GM12892 (cell line): ENCODE results near the gene C5.
A peak's percentile ranks its signal among the peaks of the same experiment; 100 is the strongest.

ENCODE experiments used
- DNase-seq: peaks from one replicate; pipeline ENCODE4 v3.0.0; 2011; ENCODE audit not compliant: insufficient read length
- FAIRE-seq: peaks from 2 replicates; lab custom pipeline; 2011; peaks lifted over from hg19 to GRCh38; lab: Jason Lieb, UNC
- POLR2A ChIP-seq: IDR thresholded peaks from 2 replicates; pipeline ENCODE4 v1.6.1; 2011; ENCODE audit warnings: low read depth, low read length, control low read depth
- POLR2AphosphoS5 ChIP-seq: IDR thresholded peaks from 2 replicates; pipeline ENCODE4 v1.6.1; 2011; ENCODE audit warnings: low read depth, low read length, control low read depth
- TAF1 ChIP-seq: IDR thresholded peaks from 2 replicates; pipeline ENCODE4 v1.6.1; 2011; ENCODE audit warnings: low read depth, mild to moderate bottlenecking, control low read depth, low read length, borderline replicate concordance

Gene C5

GRCh38 chr9:120920806-120921178 lies 129.3 kb downstream of the C5 start:
- TF ChIP-seq TAF1 (no peak), POLR2AphosphoS5 (peak; percentile 35), POLR2A (peak; percentile 60)
- no peak for FAIRE-seq
- DNase-seq: no peak

DNA sequence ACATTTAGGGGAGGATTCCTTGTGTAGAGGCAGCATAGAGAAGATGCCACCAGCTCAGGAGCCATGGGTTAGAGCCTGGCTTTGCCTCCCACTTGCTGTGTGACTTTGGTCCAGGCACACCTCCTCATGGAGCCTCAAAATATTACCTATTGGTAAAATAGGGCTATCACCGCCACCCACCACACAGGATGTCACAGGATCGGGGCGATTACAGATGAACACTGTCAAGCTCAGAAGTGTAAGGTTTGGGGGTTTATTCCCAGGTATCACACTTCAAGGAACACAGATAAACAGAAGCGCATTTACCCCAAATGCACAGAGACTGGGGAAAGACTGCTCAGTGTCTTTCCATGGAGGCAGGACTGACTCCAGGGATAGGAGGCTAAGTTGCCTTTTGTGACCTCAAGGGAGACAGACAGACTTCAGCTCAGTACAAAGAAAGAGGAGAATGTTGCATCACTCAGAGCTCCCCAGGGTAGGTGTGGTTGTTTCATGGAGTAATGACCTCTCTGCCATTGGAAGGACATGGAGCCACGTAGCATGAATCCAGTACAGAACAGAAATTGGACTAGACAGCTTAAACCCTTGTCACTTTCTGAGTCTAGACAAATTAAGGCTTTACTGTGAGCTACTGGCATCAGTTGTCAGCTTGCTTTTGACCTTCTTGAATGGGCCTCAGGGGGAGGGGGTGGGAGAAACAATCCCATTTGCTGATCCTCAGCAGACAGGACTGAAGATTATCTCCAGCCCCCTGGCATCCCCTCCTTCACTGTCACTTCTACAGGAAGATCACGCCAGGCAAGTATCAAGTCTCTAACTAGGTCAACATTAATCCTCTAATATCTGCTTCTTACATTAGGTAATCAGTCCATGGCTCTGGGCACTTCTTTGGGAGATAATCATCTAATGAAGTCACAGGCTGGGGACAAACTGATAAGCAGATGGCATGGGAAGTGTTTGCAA lies 130.0 kb downstream of the C5 start:
- TF ChIP-seq TAF1: no peak
- TF ChIP-seq POLR2AphosphoS5: peak; percentile 68
- peak; percentile 13 for TF ChIP-seq POLR2A
- FAIRE-seq: no peak
- no peak for DNase-seq

GRCh38 chr9:120918931-120919842 lies 130.9 kb downstream of the C5 start:
- DNase-seq (no peak), FAIRE-seq (no peak)
- TF ChIP-seq POLR2A (peak; percentile 42; the same call in 1 of the 2 replicates), POLR2AphosphoS5 (peak; percentile 74), TAF1 (no peak)

- DNase-seq: no peak
- TF ChIP-seq TAF1 (no peak), POLR2A (peak; percentile 26; the same call in 1 of the 2 replicates), POLR2AphosphoS5 (peak; percentile 11; the same call in 1 of the 2 replicates)
- FAIRE-seq: no peak
Measured at GRCh38 chr9:120917929-120918762, 131.9 kb downstream of the C5 start.

GRCh38 chr9:120916991-120917880 lies 132.8 kb downstream of the C5 start:
- no peak for DNase-seq
- no peak for FAIRE-seq
- TF ChIP-seq POLR2A (peak; percentile 20), TAF1 (no peak), POLR2AphosphoS5 (peak; percentile 79)

DNA sequence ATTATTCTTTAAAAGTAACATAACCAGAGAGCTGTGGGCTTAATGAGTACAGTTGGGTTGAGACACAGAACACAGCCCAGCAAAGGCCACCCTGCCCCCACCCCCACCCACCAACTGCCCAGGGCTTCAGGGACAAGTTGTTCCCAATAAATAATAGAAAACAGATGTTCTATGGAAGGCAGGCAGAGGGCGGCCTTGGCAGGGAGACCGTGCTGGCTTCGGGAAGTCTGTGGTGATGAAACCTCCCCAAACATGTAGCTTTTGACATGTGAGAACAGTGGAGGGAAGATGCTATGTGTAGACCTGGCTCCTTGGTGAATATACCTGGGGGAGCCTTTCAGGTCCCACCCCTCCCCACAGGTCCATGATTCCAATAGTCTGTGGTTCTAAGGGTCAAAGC lies 133.5 kb downstream of the C5 start:
- FAIRE-seq (no peak), DNase-seq (no peak)
- TF ChIP-seq POLR2A (0 out of 2 replicates have a peak, but pooled peaks have one; percentile 12), TAF1 (no peak)

- no peak for FAIRE-seq
- no peak for DNase-seq
- TF ChIP-seq TAF1 (no peak), POLR2AphosphoS5 (peak; percentile 56; the same call in 1 of the 2 replicates)
Measured at GRCh38 chr9:120915854-120916470, 134.1 kb downstream of the C5 start.

DNA sequence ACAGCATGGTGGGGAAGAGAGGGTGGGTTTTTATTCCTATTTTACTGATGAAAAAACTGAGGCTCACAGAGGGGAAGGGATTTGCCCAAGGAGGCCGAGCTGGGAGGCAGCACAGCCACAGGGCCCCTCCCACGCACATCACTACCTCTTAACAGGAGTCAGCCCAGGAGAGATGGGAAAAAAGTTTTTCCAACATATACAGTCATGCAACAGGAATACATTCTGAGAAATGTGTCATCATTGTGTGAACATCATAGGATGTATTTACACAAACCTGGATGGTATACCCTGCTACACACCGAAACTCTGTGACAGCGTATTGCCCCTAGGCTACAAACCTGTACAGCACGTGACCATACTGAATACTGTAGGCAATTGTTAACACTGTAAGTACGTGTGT lies 135.1 kb downstream of the C5 start:
- FAIRE-seq (no peak), DNase-seq (no peak)
- TF ChIP-seq POLR2AphosphoS5: no peak; the same call in 1 of the 2 replicates
- TF ChIP-seq TAF1: no peak
- no peak for TF ChIP-seq POLR2A

DNA sequence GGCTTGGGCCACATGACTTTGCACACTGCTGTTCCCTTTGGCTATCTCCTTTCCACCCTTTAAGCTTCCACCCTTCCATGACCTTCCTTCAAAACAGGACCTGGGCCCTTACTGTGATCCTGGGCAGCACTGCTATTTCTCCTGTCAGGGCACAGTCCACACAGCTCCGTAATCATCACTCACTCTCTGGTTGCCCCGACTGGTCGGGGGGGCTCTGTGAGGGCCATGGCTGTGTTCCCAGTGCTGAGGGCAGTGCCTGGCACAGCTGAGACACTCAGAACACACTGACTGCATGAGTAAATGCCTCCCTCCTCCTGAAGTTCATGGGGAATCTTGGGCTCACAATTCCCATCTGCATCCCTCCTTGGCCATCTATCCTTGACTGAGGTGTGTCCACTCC lies 135.7 kb downstream of the C5 start:
- TF ChIP-seq TAF1 (no peak), POLR2A (peak; percentile 33; the same call in 1 of the 2 replicates), POLR2AphosphoS5 (peak; percentile 26; the same call in 1 of the 2 replicates)
- DNase-seq: no peak
- FAIRE-seq: no peak
